Measurements from ENCODE around the gene GMEB1. TPM values are rescaled to one million over a fixed set of nuclear protein-coding genes. Genes with fewer than 3 reads are reported as not detected.

Gene GMEB1
- total RNA-seq, 4 donors from 2014 or later, result 6.6 to 13.6 (median 7.4) TPM

DNA sequence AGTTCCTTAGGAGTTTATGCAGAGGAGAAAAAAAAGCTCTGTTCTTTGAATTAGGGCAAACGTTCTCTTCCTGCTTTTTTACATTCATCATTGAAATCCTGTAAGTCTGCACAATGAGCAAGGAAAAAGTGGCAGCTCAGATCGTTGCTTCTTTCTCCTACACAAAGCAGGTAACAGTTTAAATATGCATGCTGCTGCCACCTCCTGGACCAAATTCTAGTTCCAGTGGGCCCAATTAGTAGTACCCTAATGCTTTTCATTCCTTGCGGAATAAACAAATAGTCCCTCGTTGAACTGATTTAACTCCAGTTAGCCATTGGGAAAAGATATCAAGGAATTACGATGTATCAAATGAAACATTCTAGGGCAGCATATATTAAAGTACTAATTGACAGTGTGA lies 88.3 kb downstream of the GMEB1 start:
- TF ChIP-seq, protein P1, sequence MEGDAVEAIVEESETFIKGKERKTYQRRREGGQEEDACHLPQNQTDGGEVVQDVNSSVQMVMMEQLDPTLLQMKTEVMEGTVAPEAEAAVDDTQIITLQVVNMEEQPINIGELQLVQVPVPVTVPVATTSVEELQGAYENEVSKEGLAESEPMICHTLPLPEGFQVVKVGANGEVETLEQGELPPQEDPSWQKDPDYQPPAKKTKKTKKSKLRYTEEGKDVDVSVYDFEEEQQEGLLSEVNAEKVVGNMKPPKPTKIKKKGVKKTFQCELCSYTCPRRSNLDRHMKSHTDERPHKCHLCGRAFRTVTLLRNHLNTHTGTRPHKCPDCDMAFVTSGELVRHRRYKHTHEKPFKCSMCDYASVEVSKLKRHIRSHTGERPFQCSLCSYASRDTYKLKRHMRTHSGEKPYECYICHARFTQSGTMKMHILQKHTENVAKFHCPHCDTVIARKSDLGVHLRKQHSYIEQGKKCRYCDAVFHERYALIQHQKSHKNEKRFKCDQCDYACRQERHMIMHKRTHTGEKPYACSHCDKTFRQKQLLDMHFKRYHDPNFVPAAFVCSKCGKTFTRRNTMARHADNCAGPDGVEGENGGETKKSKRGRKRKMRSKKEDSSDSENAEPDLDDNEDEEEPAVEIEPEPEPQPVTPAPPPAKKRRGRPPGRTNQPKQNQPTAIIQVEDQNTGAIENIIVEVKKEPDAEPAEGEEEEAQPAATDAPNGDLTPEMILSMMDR (IDR thresholded peaks at IDR 0.05; ENCODE audit: low read depth), result no peak

GRCh38 chr1:28758420-28758819 lies 89.8 kb downstream of the GMEB1 start:
- TF ChIP-seq, protein P1 (IDR thresholded peaks at IDR 0.05; ENCODE audit: low read depth), result no peak

DNA sequence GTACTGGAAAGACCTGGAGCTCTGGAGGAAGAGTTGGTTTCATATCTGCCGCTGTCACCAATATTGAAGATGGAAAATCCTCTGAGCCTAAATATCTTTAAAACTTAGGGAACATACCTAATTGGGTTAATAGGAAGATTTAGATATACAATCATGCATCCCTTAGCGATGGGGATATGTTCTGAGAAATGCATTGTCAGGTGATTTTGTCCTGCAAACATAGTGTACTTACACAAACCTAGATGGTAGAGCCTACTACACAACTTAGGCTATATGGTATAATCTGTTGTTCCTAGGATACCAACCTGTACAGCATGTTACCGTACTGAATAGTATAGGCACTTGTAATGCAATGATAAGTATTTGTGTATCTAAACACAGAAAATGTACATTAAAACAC lies 90.7 kb downstream of the GMEB1 start:
- TF ChIP-seq, protein P1 (IDR thresholded peaks at IDR 0.05; ENCODE audit: low read depth), result no peak

DNA sequence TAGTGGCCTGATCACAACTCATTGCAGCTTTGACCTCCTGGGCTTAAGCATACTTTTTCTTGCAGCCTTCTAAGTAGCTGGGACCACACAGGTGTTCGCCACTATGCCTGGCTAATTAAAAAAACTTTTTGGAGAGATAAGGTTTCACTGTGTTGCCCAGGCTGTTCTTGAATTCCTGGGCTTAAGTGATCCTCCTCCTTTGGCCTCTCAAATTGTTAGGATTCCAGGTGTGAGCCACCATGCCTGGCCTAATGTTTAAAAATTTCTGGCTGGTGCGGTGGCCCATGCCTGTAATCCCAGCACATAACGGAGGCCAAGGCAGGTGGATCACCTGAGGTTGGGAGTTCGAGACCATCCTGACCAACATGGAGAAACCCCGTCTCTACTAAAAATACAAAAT lies 92.6 kb downstream of the GMEB1 start:
- TF ChIP-seq, protein P1 (IDR thresholded peaks at IDR 0.05; ENCODE audit: low read depth), result no peak

DNA sequence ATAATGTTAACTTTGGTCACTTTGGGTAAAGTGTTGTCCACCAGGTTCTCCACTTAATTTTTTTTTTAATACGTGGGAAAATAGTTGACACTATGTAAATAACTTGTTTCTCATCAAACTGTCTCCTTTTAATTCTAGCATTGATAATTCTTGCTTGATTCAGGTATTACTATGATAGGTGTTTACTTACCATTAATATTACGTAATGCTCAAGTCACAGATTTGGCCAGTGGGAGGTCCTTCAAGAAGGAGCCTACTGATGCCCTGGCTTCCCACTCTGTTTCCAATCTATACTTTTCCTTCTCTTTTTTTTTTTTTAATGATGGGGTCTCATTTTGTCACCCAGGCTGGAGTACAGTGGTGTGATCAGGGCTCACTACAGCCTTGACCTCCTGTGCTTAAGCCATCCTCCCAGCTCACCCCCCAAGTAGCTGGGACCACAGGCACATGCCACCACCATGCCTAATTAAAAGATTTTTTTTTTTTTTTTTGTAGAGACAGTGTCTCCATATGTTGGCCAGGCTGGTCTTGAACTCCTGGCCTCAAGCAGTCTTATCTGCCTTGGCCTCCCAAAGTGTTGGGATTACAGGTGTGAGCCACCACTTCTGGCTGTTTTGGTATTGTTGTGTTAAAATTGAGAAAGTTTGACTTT lies 98.1 kb downstream of the GMEB1 start:
- TF ChIP-seq, protein P1 (IDR thresholded peaks at IDR 0.05; ENCODE audit: low read depth), result no peak

Small RNA genes within 50 kb of the gene (small RNA-seq; reads per million reads assigned to genes)
- gene RF00422, result not detected
- gene RNU11, result not detected

Other genes with a start within 250 kb of the GMEB1 start
- gene RCC1, start 162.7 kb upstream of the GMEB1 start, total RNA-seq, result 10 to 100 TPM; 13.9 to 32.3 (median 19.4) TPM
- gene TRNAU1AP, start 115.7 kb upstream of the GMEB1 start, total RNA-seq, result 10 to 100 TPM; 20.5 to 27.2 (median 26.5) TPM
- gene RAB42, start 76.5 kb upstream of the GMEB1 start, total RNA-seq, result 10 to 100 TPM in 2 of 4 donors, 1 to 10 TPM in 2; 1.1 to 57.5 (median 10.0) TPM
- 10 to 100 TPM; 18.3 to 27.1 (median 23.3) TPM for gene TAF12, start 25.7 kb upstream of the GMEB1 start, total RNA-seq
- not detected for gene RNU11, start 20.2 kb upstream of the GMEB1 start, total RNA-seq
- 10 to 100 TPM; 40.3 to 56.9 (median 45.2) TPM for gene YTHDF2, start 68.2 kb downstream of the GMEB1 start, total RNA-seq
- not detected for gene OPRD1, start 143.4 kb downstream of the GMEB1 start, total RNA-seq
- gene EPB41, start 245.8 kb downstream of the GMEB1 start, total RNA-seq, result 10 to 100 TPM; 30.8 to 66.1 (median 43.0) TPM

Data from subcutaneous adipose tissue (tissue), 4 donors.